KOPT-K1 (cell line): ENCODE data around the gene CCNL1.

Experiments used
- H3K27ac ChIP-seq: fragments of 200-600 bp; sonication (generic); 2 replicates; pipeline ENCODE4 v1.5.1; 2016; ENCODE audit warnings: antibody characterized with exemption, mild to moderate bottlenecking, low read depth, low read length; ENCODE audit not compliant: poor library complexity, severe bottlenecking
- H3K36me3 ChIP-seq: fragments of 200-600 bp; sonication (generic); 2 replicates; pipeline ENCODE4 v1.5.1; 2017; ENCODE audit warnings: antibody characterized with exemption, mild to moderate bottlenecking, low read length, moderate library complexity; ENCODE audit not compliant: insufficient read depth
- H3K9me3 ChIP-seq: fragments of 200-600 bp; sonication (generic); 2 replicates; pipeline ENCODE4 v1.5.1; 2017; ENCODE audit warnings: antibody characterized with exemption, low read length, mild to moderate bottlenecking; ENCODE audit not compliant: insufficient read depth, poor library complexity, severe bottlenecking

Gene CCNL1

DNA sequence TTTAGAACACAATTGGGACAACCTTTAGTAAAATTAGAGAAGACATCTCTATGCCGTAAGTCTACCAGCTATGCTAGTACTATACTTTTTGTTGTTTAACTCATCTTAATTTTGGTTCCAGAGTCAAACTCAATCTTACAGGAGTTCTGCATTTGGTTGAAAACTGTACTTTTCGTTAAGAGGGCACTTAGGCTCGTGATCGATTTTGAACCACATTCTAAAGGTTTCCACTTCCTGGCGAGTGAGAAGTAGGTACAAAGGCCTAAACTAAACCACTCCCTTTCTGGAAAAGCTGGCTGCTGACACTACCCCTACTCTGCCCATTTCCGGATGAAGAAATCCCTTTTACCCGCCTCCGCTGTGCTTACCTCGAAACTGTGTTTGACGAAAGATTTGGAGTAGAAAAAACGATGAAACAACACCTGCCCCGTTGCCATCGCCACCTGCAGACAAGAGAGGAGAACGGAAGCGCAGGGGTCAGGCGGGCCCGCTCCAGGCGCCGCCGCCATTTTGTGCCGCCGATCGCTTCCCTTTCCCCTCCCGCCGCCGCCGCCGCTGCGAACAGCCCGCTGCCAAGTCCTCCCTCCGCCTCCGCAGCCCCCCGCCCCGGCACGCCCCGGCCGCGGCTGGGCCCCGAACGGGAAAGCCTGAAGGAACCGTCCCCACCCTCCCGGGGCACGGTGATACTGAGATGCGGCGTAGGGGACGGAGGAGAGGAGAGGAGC is 748 bp downstream of the CCNL1 start:
- H3K27ac ChIP-seq: peak overlapping the region; percentile 99
- H3K9me3 ChIP-seq: no peaks in the 10 kb centered on the region
- H3K36me3 ChIP-seq: peaks cover 50% of the 10 kb centered on the region

DNA sequence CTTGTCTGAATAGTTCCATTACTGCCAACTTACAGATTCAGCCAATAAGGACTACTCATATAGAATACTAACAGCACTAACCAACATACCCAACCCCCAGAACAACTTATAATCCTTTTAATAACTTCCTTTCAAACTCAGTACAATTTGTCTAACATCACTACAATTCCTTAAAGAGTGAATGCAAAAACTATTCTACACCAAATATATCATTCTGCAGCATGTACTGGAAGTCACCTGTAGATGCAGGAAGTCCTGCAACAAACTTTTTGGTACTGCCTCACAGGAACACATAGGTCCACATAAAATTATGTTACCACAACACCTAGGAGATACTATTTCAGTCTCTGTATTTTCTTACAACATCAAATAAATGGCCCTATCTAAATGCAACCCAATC is 2.1 kb downstream of the CCNL1 start:
- H3K36me3 ChIP-seq: peaks cover 64% of the 10 kb centered on the region

DNA sequence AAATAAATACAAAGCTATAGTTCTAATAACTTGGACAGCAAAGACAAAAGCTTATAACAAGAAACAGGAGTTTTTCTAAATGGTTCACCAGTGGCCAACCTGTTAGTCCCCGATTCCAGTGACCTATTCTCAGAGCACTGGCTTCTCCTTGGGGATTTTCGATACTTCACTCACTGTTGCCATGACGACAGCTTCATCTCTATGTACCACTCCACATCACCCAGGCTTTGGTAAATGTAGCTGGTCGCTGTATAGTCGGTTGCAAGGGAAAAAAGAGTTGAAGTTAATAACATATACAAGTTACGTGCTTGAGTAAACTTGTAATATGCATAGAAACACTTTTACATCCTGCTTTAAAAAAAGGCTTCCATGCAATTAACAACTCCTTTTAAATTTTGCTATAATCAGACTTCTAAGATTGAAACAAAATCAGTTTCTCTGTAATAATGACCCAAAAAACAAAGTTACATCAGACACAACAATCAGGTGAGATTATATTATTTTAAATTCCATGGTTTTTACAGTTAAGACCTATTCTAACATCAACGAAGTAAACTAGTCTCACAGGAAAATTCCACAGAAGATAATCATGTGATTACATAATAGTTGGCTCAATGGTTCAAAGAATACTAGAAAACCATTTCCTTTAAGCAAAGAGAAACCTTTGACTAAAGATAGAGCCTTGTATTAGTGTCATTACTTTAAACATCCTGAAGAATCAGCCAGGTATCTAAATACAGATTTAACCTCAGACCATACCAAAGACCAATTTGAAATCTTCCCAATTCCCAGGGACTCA is 2.9 kb downstream of the CCNL1 start:
- Histone ChIP-seq H3K36me3 (peaks cover 72% of the 10 kb centered on the region), H3K9me3 (no peaks in the 10 kb centered on the region), H3K27ac (no peak overlapping the region)

More for the DNA sequence above, 2.1 kb downstream of the CCNL1 start:
- Histone ChIP-seq H3K9me3 (no peaks in the 10 kb centered on the region), H3K27ac (peak overlapping the region; percentile 99)

DNA sequence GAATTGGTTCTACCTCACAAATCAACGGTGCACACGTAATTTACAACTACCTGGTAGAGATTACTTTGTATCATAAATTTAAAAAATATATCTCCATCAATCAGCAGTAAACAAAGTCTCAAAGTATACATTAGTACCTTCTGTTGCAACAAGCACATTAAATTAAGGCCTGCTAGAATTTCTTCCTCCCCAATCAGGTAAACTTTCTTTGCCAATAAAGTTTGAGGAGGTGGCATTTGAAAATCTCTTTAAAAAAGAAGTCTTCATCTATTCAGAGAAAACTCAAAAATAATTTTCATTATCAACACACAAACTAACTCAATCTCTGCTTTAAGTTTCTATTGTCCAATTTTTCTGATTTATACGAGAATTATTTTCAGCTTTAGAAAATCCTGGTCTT is 4.4 kb downstream of the CCNL1 start:
- no peak overlapping the region for H3K27ac ChIP-seq
- no peaks in the 10 kb centered on the region for H3K9me3 ChIP-seq
- H3K36me3 ChIP-seq: peaks cover 86% of the 10 kb centered on the region

DNA sequence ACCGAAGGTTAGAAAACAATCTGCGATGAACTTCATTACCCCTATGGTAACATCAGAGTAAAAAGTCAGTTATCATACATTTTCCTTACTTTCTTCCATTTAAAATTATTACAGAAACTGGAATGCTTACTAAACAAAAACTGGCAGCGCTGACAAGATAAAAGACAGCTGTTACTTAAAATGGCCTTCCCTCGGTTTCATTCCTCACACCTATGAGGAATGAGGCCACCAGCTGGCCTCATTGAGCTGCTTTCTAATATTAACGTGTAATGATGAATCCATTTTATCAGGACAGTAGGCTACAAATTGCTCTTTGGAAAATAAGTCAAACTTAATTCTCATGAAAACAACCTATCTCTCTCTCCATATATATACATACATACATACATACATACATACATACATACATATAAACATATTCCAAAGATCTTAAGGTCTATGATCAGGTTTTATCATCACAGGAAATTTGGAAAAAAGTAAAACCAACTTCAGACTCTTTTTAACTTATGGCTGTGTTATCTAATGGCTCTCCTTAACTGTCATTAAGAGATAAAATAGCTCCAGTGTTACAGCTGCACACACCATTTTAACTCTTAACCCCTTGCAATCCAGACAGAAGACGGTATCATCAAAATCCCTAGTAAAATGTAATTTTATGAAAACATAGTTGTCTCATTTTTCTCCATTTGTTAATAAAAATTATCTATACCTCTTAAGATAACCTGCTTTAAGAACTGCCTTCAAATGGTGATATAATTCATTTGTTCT is 5.2 kb downstream of the CCNL1 start:
- Histone ChIP-seq H3K9me3 (no peaks in the 10 kb centered on the region), H3K27ac (no peak overlapping the region), H3K36me3 (peaks cover 95% of the 10 kb centered on the region)

DNA sequence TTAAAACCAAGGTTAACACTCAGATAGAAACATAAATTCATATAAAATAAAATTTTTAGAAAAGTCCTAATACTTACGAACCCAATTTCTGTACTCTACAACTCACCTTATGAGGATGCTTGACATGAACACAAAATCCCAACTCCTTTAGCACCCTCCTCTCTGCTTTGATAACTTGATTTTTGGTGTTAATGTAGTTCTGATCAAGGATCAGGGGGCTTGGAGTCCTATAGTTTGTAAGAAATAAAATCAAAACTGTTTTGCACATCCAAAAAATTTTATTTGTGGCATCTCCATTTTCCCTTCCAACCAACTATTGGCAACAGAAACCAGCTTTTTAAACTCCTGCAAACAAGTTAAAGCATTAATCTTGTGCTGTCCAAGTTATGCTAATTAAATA is 7.0 kb downstream of the CCNL1 start:
- H3K9me3 ChIP-seq: no peaks in the 10 kb centered on the region
- peaks cover 100% of the 10 kb centered on the region for H3K36me3 ChIP-seq
- H3K27ac ChIP-seq: no peak overlapping the region

DNA sequence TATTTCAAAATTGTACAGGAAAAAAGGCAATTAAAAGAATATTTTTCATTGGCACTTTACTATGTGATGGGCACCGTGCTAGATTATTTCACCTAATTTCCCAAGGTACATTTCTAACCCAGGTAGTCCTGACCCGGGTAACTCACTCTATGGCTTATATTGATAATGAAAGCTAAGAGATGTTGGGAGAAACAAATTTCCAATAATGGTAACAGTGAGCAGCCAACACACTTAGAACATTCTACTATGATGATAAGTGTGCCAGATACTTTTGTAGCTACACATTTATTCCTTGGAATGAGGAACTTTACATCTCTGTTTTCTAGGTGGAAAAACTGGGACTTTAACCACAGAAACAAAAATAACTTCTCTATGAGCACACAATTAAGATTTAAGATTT is 7.5 kb downstream of the CCNL1 start:
- Histone ChIP-seq H3K9me3 (no peaks in the 10 kb centered on the region), H3K27ac (no peak overlapping the region), H3K36me3 (peaks cover 100% of the 10 kb centered on the region)

DNA sequence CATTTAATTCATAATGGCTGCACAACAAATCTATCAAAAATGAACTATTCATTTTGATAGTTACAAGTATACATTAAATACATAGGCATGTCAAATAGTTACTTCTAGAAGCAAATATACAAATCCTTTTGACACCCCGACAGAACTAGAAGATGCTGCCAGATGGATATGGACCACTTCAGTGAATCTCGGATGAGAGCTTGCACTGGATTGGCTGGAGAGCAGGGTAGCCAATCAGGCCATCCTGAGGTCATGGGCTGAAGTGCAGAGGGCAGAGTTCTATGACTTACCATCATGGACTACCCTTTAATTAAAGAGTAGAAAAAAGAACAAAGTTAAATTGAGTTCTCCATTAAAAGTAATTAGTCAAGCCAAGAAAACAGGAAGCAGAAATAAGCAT is 8.3 kb downstream of the CCNL1 start:
- Histone ChIP-seq H3K36me3 (peaks cover 100% of the 10 kb centered on the region), H3K27ac (no peak overlapping the region), H3K9me3 (no peaks in the 10 kb centered on the region)

DNA sequence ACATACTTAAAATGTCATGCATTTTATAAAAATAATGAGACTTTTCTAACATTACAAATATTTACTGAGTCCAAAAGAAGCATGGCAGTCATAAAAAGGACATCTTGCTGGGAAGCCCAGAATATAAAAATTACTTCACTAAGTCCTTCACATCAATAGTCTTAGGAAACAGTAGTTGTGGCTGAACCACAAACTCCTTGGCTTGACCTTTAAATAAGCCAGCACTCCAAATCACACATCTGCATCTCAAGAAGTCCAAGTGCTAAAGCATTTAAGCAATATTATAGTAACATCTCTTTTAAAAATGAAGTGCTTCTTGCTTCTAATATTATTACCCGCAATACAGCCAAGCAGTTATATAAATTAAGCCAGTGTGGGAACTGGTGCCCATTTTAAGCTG is 8.8 kb downstream of the CCNL1 start:
- peaks cover 100% of the 10 kb centered on the region for H3K36me3 ChIP-seq
- H3K27ac ChIP-seq: no peak overlapping the region
- H3K9me3 ChIP-seq: no peaks in the 10 kb centered on the region

DNA sequence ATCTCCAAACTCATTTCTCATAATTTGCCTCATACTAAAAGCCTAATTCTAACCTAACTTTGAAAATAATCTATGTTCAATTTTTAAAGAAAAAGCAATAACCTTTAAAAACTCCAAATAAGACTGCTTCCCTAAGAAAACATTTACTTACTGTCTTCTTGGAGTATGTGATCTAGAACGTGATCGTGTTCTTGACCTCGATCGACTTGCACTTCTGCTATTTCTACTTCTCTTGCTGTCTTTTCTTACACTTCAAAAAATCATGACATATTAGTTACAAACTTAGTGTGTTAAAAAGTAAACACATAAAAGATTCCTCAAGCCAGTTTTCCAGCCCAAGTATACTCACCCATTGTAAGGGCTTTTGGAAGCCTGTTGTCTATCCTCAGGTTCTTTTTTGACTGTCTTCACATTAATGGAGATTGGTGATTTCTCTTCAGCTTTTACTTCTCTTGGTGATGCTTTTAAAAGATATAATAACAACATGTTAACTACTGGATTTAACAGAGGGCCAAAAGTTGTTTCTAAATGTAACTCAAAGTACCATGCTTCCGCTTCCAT is 10.7 kb downstream of the CCNL1 start:
- Histone ChIP-seq H3K9me3 (no peaks in the 10 kb centered on the region), H3K36me3 (peaks cover 100% of the 10 kb centered on the region), H3K27ac (no peak overlapping the region)

DNA sequence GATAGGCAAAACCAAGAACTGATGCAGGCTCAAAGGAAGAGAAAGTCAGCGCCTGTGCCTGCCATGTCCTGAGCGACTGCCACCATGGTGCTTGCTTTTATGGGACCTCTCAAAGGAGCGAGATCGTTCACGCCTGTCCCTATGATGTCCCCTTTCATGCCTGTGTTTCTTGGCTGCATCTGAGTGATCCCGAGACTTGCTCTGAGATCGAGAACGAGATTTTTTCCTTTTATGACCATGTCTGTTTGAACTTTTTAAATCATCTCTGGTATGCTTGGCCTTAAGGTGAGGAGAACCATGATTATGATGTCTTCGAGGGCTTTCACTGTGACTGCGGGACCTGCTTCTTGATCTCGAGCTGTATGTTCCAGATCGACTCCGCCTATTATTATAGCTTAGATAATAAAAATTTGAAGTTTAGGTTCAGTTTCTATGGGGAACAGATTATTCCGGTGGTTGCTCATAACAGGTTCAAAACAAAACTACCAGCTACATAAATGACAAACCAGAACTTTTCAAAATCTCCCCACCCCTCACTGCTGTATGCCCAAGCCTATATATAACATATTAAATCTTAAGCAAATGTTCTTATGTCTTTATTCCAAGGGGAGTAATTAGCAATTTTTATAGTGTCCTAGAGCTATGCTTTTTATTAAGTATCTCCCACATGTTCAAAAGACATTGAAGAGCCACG is 11.6 kb downstream of the CCNL1 start:
- H3K27ac ChIP-seq: no peak overlapping the region
- peaks cover 100% of the 10 kb centered on the region for H3K36me3 ChIP-seq
- H3K9me3 ChIP-seq: no peaks in the 10 kb centered on the region

DNA sequence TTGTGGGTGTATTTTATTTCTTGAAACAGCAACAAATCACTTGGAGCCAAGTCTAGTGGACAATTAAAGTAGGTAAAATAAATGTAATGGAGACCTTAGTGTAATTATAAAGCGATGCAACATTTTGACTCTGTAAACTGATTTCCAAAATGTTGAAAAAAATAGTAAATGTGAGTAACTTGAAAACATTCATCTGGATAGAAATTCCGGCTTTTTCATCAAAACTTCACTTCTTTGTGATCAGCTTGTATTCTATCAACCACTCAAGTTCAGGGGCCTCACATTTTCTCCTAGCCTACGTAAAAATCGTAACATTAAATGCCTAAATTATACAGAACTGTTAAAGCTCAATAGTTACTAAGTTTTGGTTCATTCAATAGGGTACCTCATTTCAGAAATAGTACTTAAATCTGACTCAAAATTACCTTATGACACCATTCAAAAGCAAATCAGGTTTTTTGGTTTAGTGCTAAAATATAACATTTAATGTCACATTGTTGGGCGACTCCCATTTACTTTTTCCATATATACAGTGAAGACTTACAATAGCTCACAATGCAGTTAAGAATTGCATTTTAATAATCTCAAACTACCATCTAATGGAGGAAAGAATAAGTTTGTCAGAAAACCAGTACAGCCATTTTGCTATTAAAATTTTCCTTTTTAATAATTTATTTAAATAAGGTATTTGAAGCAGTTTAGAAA is 12.7 kb downstream of the CCNL1 start:
- peaks cover 98% of the 10 kb centered on the region for H3K36me3 ChIP-seq
- peak overlapping the region; percentile 64 for H3K27ac ChIP-seq
- H3K9me3 ChIP-seq: no peaks in the 10 kb centered on the region

DNA sequence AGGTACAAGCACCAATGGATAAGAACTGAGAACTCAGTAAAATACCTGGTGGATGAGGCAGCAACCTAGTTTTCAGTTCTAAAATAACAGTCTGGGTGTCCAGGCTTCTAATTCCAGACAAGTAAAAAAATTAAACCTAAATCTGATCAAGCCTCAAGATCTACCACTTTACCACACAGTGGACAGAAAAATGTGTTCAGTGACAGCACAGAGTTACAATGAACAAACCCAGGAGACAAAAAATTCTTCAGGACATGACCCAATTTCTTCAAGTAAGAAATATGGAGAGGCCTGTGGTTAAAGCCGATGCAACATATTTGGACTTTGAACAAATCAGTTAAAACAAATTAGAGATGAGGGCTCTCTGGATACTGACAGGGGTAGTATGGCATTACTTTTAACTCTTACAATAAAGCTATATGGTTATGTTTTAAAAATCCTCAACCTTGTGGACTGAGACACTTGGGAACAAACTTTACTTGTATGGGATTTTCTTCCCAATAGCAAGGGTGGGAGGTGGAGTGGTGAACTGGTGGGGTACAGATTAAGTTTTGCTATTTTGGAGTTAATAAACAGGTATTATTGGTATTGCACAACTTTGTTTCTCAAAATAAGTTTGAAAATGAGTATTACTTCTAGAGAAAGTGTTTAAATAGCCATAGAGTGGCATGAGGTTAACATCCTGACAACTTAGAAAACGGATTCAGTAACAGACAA is 14.2 kb downstream of the CCNL1 start:
- H3K9me3 ChIP-seq: no peaks in the 10 kb centered on the region
- H3K36me3 ChIP-seq: peaks cover 91% of the 10 kb centered on the region
- H3K27ac ChIP-seq: peak overlapping the region; percentile 64
